ENCODE data around the gene CLTCL1. TPM values are rescaled to one million over a fixed set of nuclear protein-coding genes. Genes with fewer than 3 reads are reported as not detected.

Gene CLTCL1
- total RNA-seq, 1 donor from 2014 or later, result 2.8 TPM

- DNase-seq (ENCODE audit: low read depth in 2 of 2), result no peak
Measured at GRCh38 chr22:19132693-19133400, 158.7 kb downstream of the CLTCL1 start.

GRCh38 chr22:19132153-19132552, 159.4 kb downstream of the CLTCL1 start:
- DNase-seq (ENCODE audit: low read depth in 2 of 2), result no peak

- no peak for DNase-seq (ENCODE audit: low read depth in 2 of 2)
Measured at GRCh38 chr22:19131685-19132015, 159.9 kb downstream of the CLTCL1 start.

GRCh38 chr22:19130959-19131684, 160.4 kb downstream of the CLTCL1 start, which contains the start of gene TSSK2:
Gene TSSK2, plus strand, starts transcription at chr22:19131308. Its CDS starts 92 bp downstream, at chr22:19131400.
- DNase-seq (ENCODE audit: low read depth in 2 of 2), result no peak

- no peak for DNase-seq (ENCODE audit: low read depth in 2 of 2)
Measured at GRCh38 chr22:19129871-19130270, 161.6 kb downstream of the CLTCL1 start.

Other genes starting within 250 kb of the CLTCL1 start
- 30.2 and 43.7 TPM in 2 replicates for gene DGCR2, start 169.3 kb downstream of the CLTCL1 start, total RNA-seq
- gene TSSK2, start 160.4 kb downstream of the CLTCL1 start, total RNA-seq, result not detected in 2 replicates
- gene ESS2, start 147.1 kb downstream of the CLTCL1 start, total RNA-seq, result 4.2 and 6.3 TPM in 2 replicates
- gene GSC2, start 141.4 kb downstream of the CLTCL1 start, total RNA-seq, result not detected in 2 replicates
- gene SLC25A1, start 113.0 kb downstream of the CLTCL1 start, total RNA-seq, result 68.5 and 70.0 TPM in 2 replicates
- gene HIRA, start 140.0 kb upstream of the CLTCL1 start, total RNA-seq, result 14.8 and 19.2 TPM in 2 replicates
- gene MRPL40, start 140.8 kb upstream of the CLTCL1 start, total RNA-seq, result 22.8 and 27.7 TPM in 2 replicates
- gene C22orf39, start 156.0 kb upstream of the CLTCL1 start, total RNA-seq, result 19.3 and 27.3 TPM in 2 replicates
- 114 and 119 TPM in 2 replicates for gene UFD1, start 187.5 kb upstream of the CLTCL1 start, total RNA-seq
- gene CDC45, start 188.2 kb upstream of the CLTCL1 start, total RNA-seq, result 8.2 and 17.2 TPM in 2 replicates
- 560 and 793 TPM in 2 replicates for gene CLDN5, start 232.7 kb upstream of the CLTCL1 start, total RNA-seq

Data from dermis microvascular lymphatic vessel endothelial cell (primary cell).